Colonic mucosa (tissue), 4 donors: Measurements from ENCODE around the gene ACTMAP. TPM values are rescaled to one million over a fixed set of nuclear protein-coding genes. Genes with fewer than 3 reads are reported as not detected.
"Not testable (repeated sequence)": the region's sequence is repeated elsewhere in the genome, so short reads cannot be mapped to it uniquely, and the experiment has no call there.

Experiments
- DNase-seq: peaks from one replicate; pipeline ENCODE4 v3.0.0-alpha.2; 2020
- H3K27ac ChIP-seq: fragments of 200-600 bp; one replicate; pipeline ENCODE4 v1.8.0; 2021
- H3K27me3 ChIP-seq: fragments of 200-600 bp; one replicate; pipeline ENCODE4 v1.8.0; 2021
- H3K36me3 ChIP-seq: fragments of 200-600 bp; one replicate; pipeline ENCODE4 v1.8.0; 2021
- H3K4me1 ChIP-seq: fragments of 200-600 bp; one replicate; pipeline ENCODE4 v1.8.0; 2021; ENCODE audit warnings: mild to moderate bottlenecking
- H3K4me3 ChIP-seq: fragments of 200-600 bp; one replicate; pipeline ENCODE4 v1.8.0; 2021
- H3K9ac ChIP-seq, 2 donors: one replicate each; pipeline ENCODE4 v1.7.0; 2013; ENCODE audit warnings: control low read depth in 2 of 2, low read depth in 2 of 2, low read length in 2 of 2
- H3K9me3 ChIP-seq: fragments of 200-600 bp; one replicate; pipeline ENCODE4 v1.8.0; 2021
- CTCF ChIP-seq: fragments of 200-600 bp; IDR thresholded peaks from one replicate; pipeline ENCODE4 v1.8.0; 2022; ENCODE audit warnings: antibody characterized with exemption, mild to moderate bottlenecking
- intact Hi-C: fragments of 100-400 bp; cut with DNase I; formaldehyde crosslinking; loops from one replicate; pipeline ENCODE4 v1.14.1; 2022
- total RNA-seq, 2 donors: library from RNA; stranded (reverse); fragmentation: NEBNext Ultra II Directional in 1 of 2; extraction: Animal tissue kit (Norgen Biotek cat#: 25700) in 1 of 2; gene quantifications; one replicate each; pipeline ENCODE4 v1.2.1, GENCODE V29; 2021
- donor health status: healthy.
- donor health status: DM: no; HTN: no; CAD: no.
- donor health status: DM: no; HTN: no; CAD: no.

The ACTMAP gene
- total RNA-seq, 2 donors from 2014 or later: 11.1 to 18.7 TPM

GRCh38 chr19:40797166-40797962, 47.1 kb upstream of the ACTMAP start:
- Histone ChIP-seq H3K4me3 (no peak overlapping the region), H3K9me3 (no peaks in the 10 kb centered on the region), H3K9ac (peak overlapping the region in 1 of 2 donors; percentile 57), H3K27me3 (no peaks in the 10 kb centered on the region), H3K4me1 (peaks cover 19% of the 10 kb centered on the region), H3K36me3 (no peaks in the 10 kb centered on the region), H3K27ac (peak overlapping the region; percentile 93)
- TF ChIP-seq CTCF: no peak
- no peak for DNase-seq
- intact Hi-C loops: no loop called here

GRCh38 chr19:40791996-40792395, 41.7 kb upstream of the ACTMAP start:
- TF ChIP-seq CTCF: no peak
- no peak overlapping the region for H3K4me3 ChIP-seq
- H3K36me3 ChIP-seq: no peaks in the 10 kb centered on the region
- H3K27me3 ChIP-seq: no peaks in the 10 kb centered on the region
- H3K27ac ChIP-seq: peak overlapping the region; percentile 81
- peak overlapping the region in 1 of 2 donors; percentile 16 for H3K9ac ChIP-seq
- H3K4me1 ChIP-seq: no peaks in the 10 kb centered on the region
- DNase-seq: no peak
- intact Hi-C loops: no loop called here
- no peaks in the 10 kb centered on the region for H3K9me3 ChIP-seq

GRCh38 chr19:40791349-40791748, 41.1 kb upstream of the ACTMAP start:
- Histone ChIP-seq H3K9me3 (no peaks in the 10 kb centered on the region), H3K36me3 (no peaks in the 10 kb centered on the region), H3K27ac (peak overlapping the region; percentile 81), H3K4me1 (no peaks in the 10 kb centered on the region), H3K27me3 (no peaks in the 10 kb centered on the region), H3K9ac (peak overlapping the region in 1 of 2 donors; percentile 34), H3K4me3 (no peak overlapping the region)
- no peak for DNase-seq
- intact Hi-C loops: no loop called here
- TF ChIP-seq CTCF: no peak

GRCh38 chr19:40786060-40787037, 36.1 kb upstream of the ACTMAP start:
- H3K27me3 ChIP-seq: no peaks in the 10 kb centered on the region
- no peak overlapping the region for H3K9ac ChIP-seq
- no peaks in the 10 kb centered on the region for H3K9me3 ChIP-seq
- no peaks in the 10 kb centered on the region for H3K36me3 ChIP-seq
- no peak overlapping the region for H3K4me3 ChIP-seq
- no peaks in the 10 kb centered on the region for H3K4me1 ChIP-seq
- TF ChIP-seq CTCF: no peak
- H3K27ac ChIP-seq: no peak overlapping the region
- intact Hi-C loops: no loop called here
- DNase-seq: no peak

GRCh38 chr19:40785526-40785925, 35.2 kb upstream of the ACTMAP start:
- no peaks in the 10 kb centered on the region for H3K27me3 ChIP-seq
- intact Hi-C loops: no loop called here
- no peaks in the 10 kb centered on the region for H3K36me3 ChIP-seq
- DNase-seq: no peak
- H3K27ac ChIP-seq: no peak overlapping the region
- H3K4me1 ChIP-seq: no peaks in the 10 kb centered on the region
- TF ChIP-seq CTCF: no peak
- H3K9me3 ChIP-seq: no peaks in the 10 kb centered on the region
- no peak overlapping the region for H3K9ac ChIP-seq
- no peak overlapping the region for H3K4me3 ChIP-seq

GRCh38 chr19:40784146-40784545, 33.9 kb upstream of the ACTMAP start:
- H3K36me3 ChIP-seq, H3K9ac ChIP-seq, H3K4me1 ChIP-seq, H3K27me3 ChIP-seq, H3K27ac ChIP-seq, H3K4me3 ChIP-seq, DNase-seq, H3K9me3 ChIP-seq, intact Hi-C loops: not testable (repeated sequence)
